CD4-positive, alpha-beta T cell treated with Interleukin-21 for 1 hour (primary cell): ENCODE data around the gene PTPRQ.

Source experiments
- DNase-seq: peaks from one replicate; pipeline ENCODE4 v3.0.0-alpha.2; 2020

PTPRQ gene

GRCh38 chr12:80559766-80560165, 115.7 kb downstream of the PTPRQ start:
- no peak for DNase-seq

DNA sequence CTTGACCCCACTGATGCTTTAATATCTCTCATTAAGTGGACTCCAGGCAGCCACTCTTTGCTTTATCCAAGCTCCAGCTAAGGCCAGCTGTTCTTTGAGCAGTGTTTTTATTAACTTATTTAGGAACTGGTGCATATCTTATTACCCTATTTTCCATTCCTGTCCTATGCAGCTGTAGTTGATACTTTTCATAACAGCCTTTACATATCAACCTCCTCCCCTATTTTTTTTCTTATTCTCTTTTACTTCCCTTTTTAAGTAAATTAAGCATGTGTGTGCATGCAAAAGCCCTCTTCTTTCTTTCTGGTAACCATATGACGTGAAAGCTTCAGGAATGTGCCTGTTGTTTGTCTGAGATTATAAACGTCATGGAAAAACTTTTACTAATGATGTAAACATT, 121.2 kb downstream of the PTPRQ start:
- DNase-seq, result no peak

GRCh38 chr12:80567401-80567800, 123.4 kb downstream of the PTPRQ start:
- DNase-seq, result no peak

GRCh38 chr12:80576641-80577418, 132.8 kb downstream of the PTPRQ start:
- DNase-seq, result no peak

- DNase-seq, result no peak
Observed at GRCh38 chr12:80580254-80580653, 136.2 kb downstream of the PTPRQ start.

DNA sequence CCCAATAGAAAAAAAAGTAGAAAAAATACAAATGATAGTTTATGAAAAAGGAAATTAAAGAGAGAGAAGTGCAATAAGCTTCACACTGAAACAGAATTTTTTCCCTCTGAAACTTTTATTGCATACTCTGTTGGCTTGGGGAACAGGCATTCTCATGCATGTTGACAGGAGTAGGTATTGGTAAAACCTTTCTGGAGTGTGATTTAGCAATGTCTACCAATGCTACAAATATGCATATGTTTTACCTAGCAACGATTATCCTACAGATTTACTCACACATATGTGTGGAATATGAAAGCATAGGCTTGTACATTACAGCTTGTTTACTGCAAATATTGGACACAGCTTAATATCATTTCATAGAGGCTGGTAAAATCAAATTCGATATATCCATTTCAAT, 137.7 kb downstream of the PTPRQ start:
- DNase-seq, result no peak

DNA sequence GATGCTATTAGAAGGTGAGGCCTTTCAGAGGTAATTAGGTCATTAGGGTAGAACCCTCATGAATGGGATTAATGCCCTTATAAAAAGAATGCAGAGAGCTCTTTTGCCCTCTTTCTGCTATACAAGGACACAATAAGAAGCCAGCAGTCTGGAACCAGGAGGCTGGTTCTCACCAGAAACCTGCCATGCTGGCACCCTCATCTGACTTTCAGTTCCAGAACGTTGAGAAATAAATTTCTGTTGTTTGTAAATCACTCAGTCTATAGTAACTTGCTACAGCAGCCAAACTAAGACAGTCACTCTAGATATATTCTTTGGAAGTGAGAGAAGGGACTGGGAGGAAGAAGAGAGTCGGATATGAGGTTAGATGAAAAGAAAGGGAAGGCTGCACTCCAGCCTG, 138.4 kb downstream of the PTPRQ start:
- no peak for DNase-seq

GRCh38 chr12:80589077-80589476, 145.0 kb downstream of the PTPRQ start:
- no peak for DNase-seq

DNA sequence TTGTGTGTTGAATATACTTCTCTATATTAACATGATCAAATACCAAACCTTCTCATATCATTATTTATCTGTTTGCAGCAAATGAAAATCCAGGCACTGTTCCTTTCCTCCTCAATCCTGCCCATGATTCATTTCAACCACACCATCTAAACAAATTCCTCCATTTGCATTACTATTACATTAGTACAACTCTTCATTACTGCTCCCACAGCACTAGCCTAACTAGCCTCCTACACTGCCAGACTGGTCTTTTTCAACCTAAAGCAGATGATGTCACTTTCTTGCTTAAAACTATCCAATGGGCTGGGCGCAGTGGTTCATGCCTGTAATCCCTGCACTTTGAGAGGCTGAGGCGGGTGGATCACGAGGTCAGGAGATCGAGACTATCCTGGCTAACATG, 146.1 kb downstream of the PTPRQ start:
- no peak for DNase-seq

DNA sequence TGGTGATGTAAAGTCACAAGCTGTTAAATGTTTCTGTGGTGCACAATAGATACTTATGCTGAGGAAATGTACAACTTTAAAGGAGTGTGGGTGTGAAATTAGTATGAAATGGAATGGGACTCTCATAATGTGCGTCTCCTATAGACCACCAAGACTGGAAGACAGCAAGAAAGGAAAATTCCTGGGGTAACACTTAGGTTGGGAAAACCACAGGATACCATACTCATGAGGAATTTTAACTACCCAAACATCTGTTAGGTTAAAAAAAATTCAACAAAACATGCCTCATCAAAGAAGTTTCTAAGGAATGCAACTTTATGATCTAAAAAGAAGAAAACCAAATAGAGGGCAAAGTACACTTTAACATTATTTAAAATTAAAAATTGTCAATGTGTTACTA, 149.7 kb downstream of the PTPRQ start:
- no peak for DNase-seq

DNA sequence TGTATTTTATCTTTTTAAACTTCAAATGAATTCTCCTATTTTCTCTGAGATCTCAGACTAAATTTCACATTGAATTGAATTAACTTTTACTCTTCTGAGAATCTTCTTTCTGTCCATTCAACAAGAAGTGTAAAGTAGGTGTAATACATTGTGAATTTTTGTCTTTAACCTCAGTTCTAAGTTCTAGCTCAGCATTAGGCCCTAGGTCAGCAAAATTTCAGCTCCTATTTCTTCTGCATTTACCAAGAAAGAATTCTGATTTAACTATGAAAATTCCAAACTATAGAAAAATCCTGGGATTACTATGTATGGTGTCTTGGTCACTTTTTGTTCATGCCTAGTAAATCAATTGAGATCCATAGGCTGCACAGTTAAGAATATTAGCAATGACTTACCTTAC, 152.5 kb downstream of the PTPRQ start:
- no peak for DNase-seq

GRCh38 chr12:80598004-80598606, 154.1 kb downstream of the PTPRQ start:
- no peak for DNase-seq

DNA sequence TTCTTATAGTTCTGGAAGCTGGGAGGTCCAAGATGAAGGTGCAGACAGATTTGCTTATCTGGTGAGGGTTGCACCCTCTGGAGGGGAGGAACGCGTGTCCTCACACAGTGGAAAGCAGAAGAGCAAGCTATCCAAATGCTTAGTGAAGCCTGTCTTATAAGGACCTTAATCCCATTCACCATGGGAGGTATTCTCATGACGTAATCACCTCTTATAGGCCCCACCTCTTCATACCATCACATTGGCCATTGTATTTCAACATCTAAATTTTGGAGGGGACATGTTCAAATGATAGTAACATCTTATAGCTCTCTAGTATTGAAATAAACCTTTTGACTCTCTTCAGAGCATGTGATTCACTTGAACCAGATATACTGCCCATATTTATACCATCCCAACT, 158.4 kb downstream of the PTPRQ start:
- DNase-seq, result no peak

DNA sequence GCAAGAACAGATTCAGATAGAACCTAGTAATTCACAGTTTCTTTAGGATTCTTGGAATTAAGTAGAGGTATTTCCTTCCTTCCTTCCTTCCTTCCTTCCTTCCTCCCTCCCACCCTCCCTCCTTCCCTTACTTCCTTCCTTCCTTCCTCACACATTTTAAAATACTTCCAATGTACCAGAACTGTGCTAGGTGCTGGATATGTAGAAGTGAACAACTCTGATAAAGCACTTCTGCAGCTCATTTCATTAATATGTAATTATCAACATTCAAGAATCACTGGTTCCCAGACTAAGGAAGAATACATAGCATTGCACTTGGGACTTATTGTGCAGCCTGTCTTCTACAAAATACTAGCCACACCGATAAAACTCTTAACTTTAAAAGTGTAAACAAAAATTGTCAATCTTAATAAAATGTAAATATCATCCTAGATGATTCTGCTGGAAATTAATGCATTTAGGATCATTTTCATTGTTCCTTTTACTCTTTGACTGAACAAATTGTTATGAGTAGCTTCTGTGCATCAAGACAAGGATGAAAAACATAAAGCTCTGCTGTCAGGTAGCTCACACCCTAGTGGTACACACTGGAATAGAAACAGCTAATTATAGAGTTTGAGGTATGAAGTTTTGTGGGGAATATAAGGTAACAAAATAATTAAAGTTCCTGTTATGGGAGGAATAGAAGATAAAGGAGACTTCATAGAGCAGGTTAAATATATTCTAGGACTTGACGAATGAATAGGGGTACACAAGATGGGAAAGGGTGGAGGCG, 163.5 kb downstream of the PTPRQ start:
- no peak for DNase-seq

- no peak for DNase-seq
Observed at GRCh38 chr12:80617733-80618132, 173.7 kb downstream of the PTPRQ start.

DNA sequence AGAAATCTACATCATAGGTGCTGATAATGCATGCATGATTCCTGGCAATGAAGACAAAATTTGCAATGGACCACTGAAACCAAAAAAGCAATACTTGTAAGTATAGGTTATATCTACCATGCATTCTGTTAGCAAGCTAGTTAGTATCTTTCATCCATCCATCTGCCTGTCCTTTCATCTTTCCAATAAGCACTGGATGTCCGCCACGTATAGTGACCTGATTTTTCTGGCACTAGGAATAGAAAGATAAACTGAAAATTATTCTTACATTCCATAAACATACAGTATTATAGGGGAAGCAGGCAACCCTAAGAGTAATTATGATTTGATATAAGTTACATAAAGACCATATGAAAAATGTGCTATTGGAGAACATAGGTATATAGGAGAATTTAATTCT, 176.2 kb downstream of the PTPRQ start:
- no peak for DNase-seq

- no peak for DNase-seq
Observed at GRCh38 chr12:80622271-80622670, 178.2 kb downstream of the PTPRQ start.

GRCh38 chr12:80625051-80625450, 181.0 kb downstream of the PTPRQ start:
- no peak for DNase-seq

GRCh38 chr12:80625901-80626300, 181.9 kb downstream of the PTPRQ start:
- DNase-seq, result no peak

- DNase-seq, result no peak
Observed at GRCh38 chr12:80627782-80628181, 183.7 kb downstream of the PTPRQ start.

DNA sequence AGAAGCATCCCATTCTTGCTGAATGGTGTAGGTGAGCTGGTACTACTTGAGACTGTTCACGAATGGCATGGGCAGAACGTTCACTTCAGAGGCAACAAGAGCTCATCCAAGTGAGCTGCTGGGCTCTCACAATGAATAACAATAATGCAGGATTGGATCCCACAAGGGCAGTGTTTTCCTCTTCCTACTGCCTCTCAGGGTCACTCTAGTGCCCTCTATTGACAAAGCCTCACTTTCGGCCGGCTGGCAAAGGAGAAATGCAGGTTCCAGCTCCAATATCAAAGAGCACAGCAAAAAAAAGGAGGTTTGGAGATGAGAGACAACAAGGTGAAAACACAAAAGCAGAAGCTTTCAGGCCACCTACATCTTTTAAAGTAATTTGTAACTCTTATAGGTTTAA, 188.8 kb downstream of the PTPRQ start:
- no peak for DNase-seq

- no peak for DNase-seq
Observed at GRCh38 chr12:80634903-80635302, 190.9 kb downstream of the PTPRQ start.

DNA sequence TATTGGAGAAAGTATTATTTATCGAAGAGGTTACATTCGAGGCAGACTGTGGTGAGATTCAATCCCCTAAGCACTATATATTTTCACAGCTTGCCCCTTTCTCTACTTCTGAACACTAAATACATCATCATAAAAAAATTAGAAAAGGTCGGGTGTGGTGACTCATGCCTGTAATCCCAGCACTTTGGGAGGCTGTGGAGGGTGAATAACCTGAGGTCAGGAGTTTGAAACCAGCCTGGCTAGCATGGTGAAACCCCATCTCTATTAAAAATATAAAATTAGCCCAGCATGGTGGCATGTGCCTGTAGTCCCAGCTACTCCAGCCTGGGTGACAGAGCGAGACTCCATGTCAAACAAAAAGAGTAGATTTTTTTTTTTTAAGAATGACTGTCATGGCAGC, 192.8 kb downstream of the PTPRQ start:
- no peak for DNase-seq

DNA sequence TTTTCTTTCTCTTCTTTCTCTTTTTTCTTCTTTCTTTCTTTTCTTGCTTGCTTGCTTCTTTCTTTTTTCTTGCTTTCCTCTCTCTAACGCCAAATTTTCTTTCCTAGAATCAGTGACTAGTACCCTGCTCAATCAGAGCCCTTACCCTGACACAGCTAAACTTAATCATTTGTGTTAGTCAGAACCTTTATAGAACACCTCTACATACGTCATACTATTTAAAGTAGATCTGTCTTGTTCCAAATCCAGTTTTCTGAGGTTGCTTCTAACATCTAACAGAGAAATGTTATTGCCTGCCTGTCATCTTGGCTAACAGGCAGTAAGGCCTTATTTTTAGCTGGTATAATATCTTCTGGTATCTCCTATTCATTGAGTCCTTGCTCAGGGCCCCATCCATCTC, 197.9 kb downstream of the PTPRQ start:
- no peak for DNase-seq
